NCI-H2196 (cell line): ENCODE data around the gene AGBL1.

Source experiments
- DNase-seq: peaks from one replicate; lab custom pipeline; 2025; ENCODE audit not compliant: unreplicated experiment; lab: John Stamatoyannopoulos, UW

The AGBL1 gene

GRCh38 chr15:86162641-86163040, 83.0 kb downstream of the AGBL1 start:
- DNase-seq, result no peak

DNA sequence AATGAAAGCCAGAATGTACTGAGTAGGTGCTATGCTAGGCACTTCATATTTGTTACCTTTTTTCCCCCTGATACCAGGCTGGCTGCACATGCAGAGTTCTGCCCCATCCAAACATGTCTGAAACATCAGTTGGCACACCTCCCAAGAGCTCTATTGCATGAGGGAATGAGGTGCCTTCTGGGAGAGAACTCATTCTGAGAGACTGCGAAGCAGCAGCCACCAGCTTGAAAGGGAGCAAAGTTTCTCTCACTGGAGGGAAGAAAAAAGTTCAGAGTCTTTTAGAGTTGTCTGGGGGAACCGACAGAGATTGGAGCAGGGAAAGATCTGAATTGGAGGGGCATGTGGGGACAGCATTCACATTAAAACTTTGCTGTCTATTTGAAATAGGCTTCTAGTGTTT, 84.1 kb downstream of the AGBL1 start:
- no peak for DNase-seq

DNA sequence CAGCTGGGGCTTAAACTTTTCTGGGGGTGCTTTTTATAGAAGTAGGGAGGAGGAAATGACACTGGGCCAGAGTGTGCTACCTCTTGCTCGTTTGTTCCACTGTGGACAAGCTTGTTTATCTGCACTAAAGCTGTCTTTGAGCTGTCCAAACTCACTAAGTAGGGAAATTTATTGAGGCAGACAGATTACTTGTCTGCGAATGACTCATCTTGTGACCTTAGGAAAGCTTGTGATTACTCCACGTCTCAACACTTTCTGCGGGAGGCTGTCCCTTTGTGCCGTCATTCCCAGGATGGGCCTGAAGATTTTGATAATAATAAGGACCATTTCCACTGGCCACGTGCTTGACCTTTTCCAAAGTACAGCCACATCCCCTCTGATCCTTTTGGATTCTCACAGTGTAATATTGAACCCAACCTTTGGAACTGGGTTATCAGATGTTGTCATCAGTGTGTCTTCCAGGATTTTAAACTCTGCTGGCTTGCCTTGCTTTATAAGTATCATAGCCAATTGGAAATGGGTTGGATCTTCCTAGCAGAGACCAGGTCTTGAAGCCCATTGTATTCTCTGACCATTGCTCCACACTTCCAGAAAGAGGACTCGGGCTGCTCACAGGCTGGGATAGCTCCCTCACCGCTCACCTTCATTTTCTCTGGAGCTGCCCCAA, 84.7 kb downstream of the AGBL1 start:
- no peak for DNase-seq

DNA sequence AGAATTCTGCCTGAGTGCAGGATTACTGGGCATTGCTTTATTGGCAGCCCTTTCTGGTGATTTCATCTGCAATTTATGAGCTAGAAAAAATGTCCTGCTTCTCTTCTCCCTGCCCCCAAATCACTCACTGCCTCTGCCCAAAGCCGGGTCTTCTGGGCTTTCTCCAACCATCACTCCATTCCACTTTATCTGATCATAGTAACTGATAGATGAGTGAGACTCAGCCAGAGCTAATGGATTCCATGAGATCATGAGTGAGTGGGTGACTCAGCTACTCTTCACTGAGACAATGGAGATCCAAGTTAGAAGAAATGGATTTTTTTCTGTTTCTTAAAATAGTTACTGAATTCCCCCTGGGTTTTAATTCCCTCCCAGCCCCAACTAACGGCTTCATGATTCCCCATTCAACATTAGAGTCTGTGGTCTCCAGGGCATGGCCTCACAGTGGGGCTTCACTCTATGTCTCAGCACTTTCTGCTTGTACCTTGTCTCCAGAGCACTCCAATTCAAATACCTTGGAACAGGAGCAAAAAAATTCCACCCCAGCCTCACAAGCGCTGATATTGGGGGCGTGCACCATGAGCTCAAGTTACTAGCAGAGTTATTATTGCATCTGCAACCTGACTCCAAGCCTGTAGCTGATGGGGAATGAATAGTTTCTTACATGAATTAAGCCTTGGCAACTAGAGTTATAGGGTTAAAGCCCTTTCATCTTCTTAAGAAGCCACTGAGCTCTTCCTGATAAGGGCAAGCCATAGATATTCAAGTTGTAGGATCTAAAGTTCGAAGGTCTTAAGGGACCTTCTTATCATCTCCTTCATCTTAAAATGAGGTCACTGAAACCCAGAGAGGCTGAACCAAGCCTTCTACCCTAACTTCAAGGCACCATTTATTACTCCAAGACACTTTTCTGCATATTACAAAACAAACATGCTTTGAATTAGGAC, 85.9 kb downstream of the AGBL1 start:
- DNase-seq, result no peak

GRCh38 chr15:86167841-86168240, 88.2 kb downstream of the AGBL1 start:
- no peak for DNase-seq

- DNase-seq, result no peak
These were observed 99.2 kb downstream of the AGBL1 start for GRCh38 chr15:86178845-86179244.

DNA sequence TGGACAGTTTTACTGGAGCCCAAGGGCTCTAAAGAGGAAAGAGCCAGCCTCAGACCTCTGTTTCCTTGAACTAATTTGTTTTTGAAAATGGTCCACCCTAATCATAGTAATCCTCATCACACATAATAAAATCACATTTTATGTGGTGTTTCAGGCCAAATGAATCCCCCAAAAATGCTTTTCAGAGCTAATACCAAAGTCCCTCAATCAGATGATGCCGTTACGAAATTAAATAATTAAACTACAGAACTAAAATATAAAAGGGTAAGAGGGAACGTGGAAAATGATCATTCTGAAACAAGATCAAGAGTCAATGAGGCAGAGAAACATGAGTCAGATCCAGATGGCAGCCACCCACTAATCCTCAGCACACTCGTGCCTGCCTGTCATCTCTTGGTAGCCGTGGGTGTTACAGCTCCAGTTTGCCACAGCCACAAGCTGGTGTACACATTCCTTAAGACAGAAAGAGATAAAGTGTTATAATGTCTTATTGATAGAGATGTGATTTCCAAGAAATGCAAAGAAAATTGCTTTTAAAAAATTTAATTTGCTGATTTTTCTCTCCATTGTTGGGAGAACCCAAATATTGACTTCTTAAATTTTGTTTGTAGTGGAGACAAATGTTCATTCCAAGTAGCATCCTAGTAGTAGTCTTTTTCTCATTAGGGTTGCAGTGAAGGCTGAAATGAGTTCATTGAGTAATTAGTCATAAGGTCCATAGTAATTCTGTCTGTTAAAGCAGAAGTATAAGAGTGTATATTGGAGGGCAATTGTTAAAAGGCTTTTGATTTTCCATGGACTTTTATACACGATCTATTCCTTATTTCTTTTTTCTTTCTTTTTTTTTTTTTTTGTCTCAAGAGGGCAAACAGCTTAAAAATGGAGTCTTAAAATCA, 104.2 kb downstream of the AGBL1 start:
- DNase-seq, result no peak

DNA sequence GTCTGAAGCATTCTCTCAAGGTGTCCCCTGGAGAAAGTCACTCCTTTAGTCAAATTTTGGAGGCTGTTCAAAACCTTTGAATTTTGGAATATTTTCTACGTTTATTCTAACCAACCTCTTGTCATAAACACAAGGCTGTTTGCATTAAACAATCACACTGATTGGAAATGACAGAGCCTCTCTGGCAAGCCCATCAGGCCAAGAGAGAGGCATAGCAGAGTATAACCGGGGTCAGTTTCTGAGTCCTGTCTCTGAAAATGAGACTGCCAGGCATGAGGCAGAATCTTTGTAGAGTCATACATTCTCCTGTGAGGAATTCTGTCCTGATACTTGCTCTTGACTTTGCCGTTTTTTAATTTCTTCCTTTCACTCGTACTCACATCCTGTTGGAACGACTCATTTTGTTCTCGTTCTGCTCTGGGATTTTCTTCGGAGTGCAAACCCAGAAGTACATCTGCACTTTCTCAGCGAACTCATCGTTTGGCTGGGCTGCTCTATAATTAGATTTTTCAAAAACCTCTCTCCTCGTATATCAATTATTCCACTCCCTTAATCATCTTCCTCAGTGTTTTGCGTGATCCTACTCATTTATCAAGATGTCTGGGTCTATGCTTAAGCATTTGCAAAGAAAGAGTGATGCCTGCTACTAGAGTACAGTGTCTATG, 114.2 kb downstream of the AGBL1 start:
- no peak for DNase-seq

GRCh38 chr15:86197770-86198169, 118.1 kb downstream of the AGBL1 start:
- no peak for DNase-seq

- DNase-seq, result no peak
These were observed 119.9 kb downstream of the AGBL1 start for GRCh38 chr15:86199467-86200145.

DNA sequence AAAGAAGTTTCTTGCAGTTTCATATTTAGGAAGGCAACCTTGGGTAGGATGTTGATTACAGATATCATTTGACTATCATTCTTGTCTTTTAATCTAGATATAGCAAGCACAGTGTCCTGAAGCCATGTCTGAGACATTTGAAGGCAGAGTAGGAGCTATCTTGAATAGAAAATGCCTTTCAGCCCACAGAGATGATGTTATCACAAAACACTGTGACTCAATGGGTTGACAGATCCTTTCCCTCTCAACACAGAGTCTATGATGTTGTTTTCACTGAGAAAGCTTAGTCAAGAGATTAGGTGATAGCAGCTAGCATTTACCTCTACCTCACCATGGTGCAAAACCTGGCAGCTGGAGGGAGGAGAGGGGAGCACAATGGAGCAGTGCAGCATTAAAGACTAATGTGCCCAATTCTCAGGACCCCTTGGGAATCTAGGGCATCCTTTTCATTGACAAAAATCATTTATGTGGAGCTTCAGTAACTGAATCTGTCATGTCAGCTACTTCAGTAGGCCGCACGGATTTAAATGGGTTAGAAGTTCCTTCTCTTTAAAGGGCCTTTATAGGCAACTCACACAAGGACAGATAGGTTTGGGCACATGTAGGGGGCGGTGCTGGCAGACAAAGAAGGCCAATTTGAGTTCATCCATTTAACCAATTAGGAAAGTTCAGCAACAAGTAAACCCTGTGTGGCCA, 121.8 kb downstream of the AGBL1 start:
- DNase-seq, result no peak

- DNase-seq, result no peak
These were observed 123.8 kb downstream of the AGBL1 start for GRCh38 chr15:86203462-86203861.

- DNase-seq, result no peak
These were observed 125.4 kb downstream of the AGBL1 start for GRCh38 chr15:86205096-86205495.

GRCh38 chr15:86213420-86213819, 133.7 kb downstream of the AGBL1 start:
- DNase-seq, result no peak

DNA sequence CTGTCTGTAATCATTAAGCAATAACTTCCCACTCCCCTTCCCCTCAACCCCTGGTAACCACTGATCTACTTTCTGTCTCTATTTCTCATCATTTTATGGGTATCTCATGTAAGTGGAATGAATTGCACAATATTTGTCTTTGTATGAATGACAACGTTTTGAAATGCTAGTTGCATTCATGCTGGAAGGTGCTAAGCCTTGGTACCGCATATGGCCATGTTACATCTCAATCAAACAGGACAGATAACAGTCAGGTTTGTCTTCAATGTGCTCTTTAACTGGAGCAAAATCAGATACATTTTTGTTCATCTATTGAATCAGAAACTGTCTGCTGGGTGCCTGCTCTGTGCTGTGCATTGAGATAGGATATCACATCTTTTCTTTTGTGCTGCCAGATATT, 134.2 kb downstream of the AGBL1 start:
- DNase-seq, result no peak

- no peak for DNase-seq
These were observed 141.4 kb downstream of the AGBL1 start for GRCh38 chr15:86221119-86221518.

GRCh38 chr15:86229306-86229705, 149.6 kb downstream of the AGBL1 start:
- no peak for DNase-seq

DNA sequence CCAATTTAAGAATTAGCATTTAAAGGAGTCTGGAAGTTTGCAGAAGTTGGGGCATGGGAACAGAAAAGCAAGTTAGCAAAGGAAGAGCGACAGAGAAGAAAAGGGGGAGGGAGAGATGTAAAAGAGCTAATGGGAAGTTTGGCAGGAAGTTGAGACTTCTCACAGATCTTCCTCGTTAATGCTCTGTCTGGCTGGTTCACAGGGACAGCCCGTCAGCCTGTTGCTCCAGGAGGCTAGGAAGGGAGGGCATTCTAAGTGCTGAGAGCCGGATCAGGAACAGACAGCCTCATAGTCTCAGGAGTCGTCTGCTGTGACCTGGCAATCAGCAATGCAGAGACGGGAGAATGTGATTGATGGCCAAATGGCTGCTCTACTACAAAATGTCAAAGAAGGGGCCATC, 150.3 kb downstream of the AGBL1 start:
- DNase-seq, result no peak

DNA sequence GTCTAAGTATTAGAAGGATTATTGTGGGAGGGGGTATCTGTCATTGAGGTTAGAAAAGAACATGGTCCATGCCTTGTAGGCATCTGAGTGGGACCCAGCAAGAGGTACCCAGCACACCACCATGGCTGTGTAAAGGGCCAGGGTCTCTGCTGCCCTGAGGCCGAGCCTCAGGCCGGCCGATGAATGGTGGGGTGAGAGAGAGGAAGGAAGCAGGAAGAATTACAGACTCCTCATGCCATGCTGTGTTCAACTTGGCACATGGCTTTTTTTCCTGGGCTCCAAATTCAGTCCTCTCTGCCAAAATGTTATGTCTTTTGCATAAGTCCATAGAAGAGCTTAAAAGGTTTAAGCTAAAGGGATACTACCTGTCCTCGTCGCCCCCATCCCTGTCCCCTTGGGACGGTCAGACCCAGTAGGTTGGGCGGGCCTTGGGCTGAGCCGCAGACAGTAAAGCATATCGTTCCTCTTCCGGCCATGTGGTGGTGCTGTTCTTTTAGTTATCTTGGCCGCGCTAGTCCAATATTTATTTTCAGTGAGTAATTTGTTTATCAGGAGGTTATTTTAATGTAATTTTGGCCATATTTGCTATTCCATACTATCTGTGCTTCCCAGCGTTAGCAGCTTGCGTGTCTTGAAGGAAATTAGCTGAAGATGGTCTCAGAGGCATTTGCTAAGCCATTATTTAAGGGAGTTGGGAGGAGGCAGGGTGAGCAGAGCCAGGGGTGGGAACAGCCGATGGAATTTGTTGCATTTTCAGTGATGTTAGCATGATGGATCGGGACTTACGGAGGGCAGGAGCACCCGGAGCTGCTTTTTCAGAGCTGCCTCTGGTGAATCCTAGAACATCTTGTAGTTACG, 152.4 kb downstream of the AGBL1 start:
- DNase-seq, result no peak
